ENCODE results near the gene CFAP45. TPM values are rescaled to one million over a fixed set of nuclear protein-coding genes. Genes with fewer than 3 reads are reported as not detected.
"Not testable (repeated sequence)": the region's sequence is repeated elsewhere in the genome, so short reads cannot be mapped to it uniquely, and the experiment has no call there.

Gene CFAP45
- total and polyA plus RNA-seq, 2 experiments from 2014 or later = 0.36 TPM; not detected in 1

- H2AFZ ChIP-seq = no peak overlapping the region
- no peaks in the 10 kb centered on the region for H3K36me3 ChIP-seq (ENCODE audit: insufficient read depth)
- H3K27me3 Mint-ChIP-seq (ENCODE audit: insufficient read depth, low read depth, poor library complexity) = peaks cover 13% of the 10 kb centered on the region
- no peaks in the 10 kb centered on the region for H3K9me2 ChIP-seq (ENCODE audit: insufficient read depth)
- no peaks in the 10 kb centered on the region for H3K27me3 ChIP-seq (ENCODE audit: insufficient read depth)
- ATAC-seq (no peak), DNase-seq (ENCODE audit: low spot score) (no peak)
- no peak overlapping the region for H3K27ac ChIP-seq (ENCODE audit: low read depth)
- TF ChIP-seq ZNF114 (CRISPR knock-in tag; IDR thresholded peaks at IDR 0.05) (no peak), ZNF331 (CRISPR knock-in tag; IDR thresholded peaks at IDR 0.05; ENCODE audit: low read depth) (no peak), EZH2phosphoT487 (IDR thresholded peaks at IDR 0.05; ENCODE audit: unreplicated experiment) (no peak), CTCF (conservative IDR thresholded peaks at IDR 0.05; ENCODE audit: low read depth in 2 of 2) (no peak)
- H3K9me3 Mint-ChIP-seq = peaks cover 7% of the 10 kb centered on the region; the same call in 2 of the 3 replicates
- H3K36me3 Mint-ChIP-seq (ENCODE audit: low read depth) = peaks cover 3% of the 10 kb centered on the region; the same call in 1 of the 3 replicates
- no peak overlapping the region for H3K4me3 ChIP-seq
- H3K4me2 ChIP-seq = no peak overlapping the region
- no peak overlapping the region for H3K27ac Mint-ChIP-seq
- H4K20me1 ChIP-seq (replicated peaks; ENCODE audit: insufficient read depth) = no peaks in the 10 kb centered on the region
- peaks cover 19% of the 10 kb centered on the region for H3K4me1 Mint-ChIP-seq
- H3F3A ChIP-seq (replicated peaks; ENCODE audit: low read depth) = no peaks in the 10 kb centered on the region
- no peaks in the 10 kb centered on the region for H3K79me2 ChIP-seq (replicated peaks; ENCODE audit: insufficient read depth)
- H3K4me3 Mint-ChIP-seq = no peak overlapping the region
- H3K4me1 ChIP-seq (ENCODE audit: insufficient read depth) = peaks cover 23% of the 10 kb centered on the region
These were observed 7.0 kb upstream of the CFAP45 start for GRCh38 chr1:159906960-159907359.

GRCh38 chr1:159904036-159904435 lies 4.1 kb upstream of the CFAP45 start:
- not testable (repeated sequence) for H3F3A ChIP-seq (replicated peaks; ENCODE audit: low read depth); H3K9me3 Mint-ChIP-seq; H3K27ac Mint-ChIP-seq; H2AFZ ChIP-seq; ATAC-seq; H3K79me2 ChIP-seq (replicated peaks; ENCODE audit: insufficient read depth); DNase-seq (ENCODE audit: low spot score); H3K9me2 ChIP-seq (ENCODE audit: insufficient read depth); H3K4me3 ChIP-seq; H4K20me1 ChIP-seq (replicated peaks; ENCODE audit: insufficient read depth); H3K36me3 ChIP-seq (ENCODE audit: insufficient read depth); H3K4me2 ChIP-seq; H3K36me3 Mint-ChIP-seq (ENCODE audit: low read depth); H3K4me3 Mint-ChIP-seq; H3K27ac ChIP-seq (ENCODE audit: low read depth)
- Mint-ChIP-seq H3K27me3 (ENCODE audit: insufficient read depth, low read depth, poor library complexity) (peaks cover 22% of the 10 kb centered on the region), H3K4me1 (peaks cover 15% of the 10 kb centered on the region)
- Histone ChIP-seq H3K27me3 (ENCODE audit: insufficient read depth) (peaks cover 17% of the 10 kb centered on the region), H3K4me1 (ENCODE audit: insufficient read depth) (peaks cover 17% of the 10 kb centered on the region)

- H3K9me2 ChIP-seq (ENCODE audit: insufficient read depth) = no peaks in the 10 kb centered on the region
- no peak overlapping the region for H3K27ac ChIP-seq (ENCODE audit: low read depth)
- Mint-ChIP-seq H3K27ac (no peak overlapping the region), H3K4me3 (no peak overlapping the region), H3K4me1 (peaks cover 15% of the 10 kb centered on the region), H3K9me3 (peaks cover 9% of the 10 kb centered on the region; the same call in 2 of the 3 replicates), H3K27me3 (ENCODE audit: insufficient read depth, low read depth, poor library complexity) (peaks cover 22% of the 10 kb centered on the region), H3K36me3 (ENCODE audit: low read depth) (peaks cover 3% of the 10 kb centered on the region; the same call in 1 of the 3 replicates)
- no peak overlapping the region for H2AFZ ChIP-seq
- peaks cover 12% of the 10 kb centered on the region for H3K4me1 ChIP-seq (ENCODE audit: insufficient read depth)
- H3F3A ChIP-seq (replicated peaks; ENCODE audit: low read depth) = no peaks in the 10 kb centered on the region
- no peaks in the 10 kb centered on the region for H3K36me3 ChIP-seq (ENCODE audit: insufficient read depth)
- H4K20me1 ChIP-seq (replicated peaks; ENCODE audit: insufficient read depth) = no peaks in the 10 kb centered on the region
- H3K27me3 ChIP-seq (ENCODE audit: insufficient read depth) = peaks cover 17% of the 10 kb centered on the region
- H3K4me3 ChIP-seq = no peak overlapping the region
- DNase-seq (ENCODE audit: low spot score) (no peak), ATAC-seq (no peak)
- no peaks in the 10 kb centered on the region for H3K79me2 ChIP-seq (replicated peaks; ENCODE audit: insufficient read depth)
- H3K4me2 ChIP-seq = no peak overlapping the region
- TF ChIP-seq ETS1 (IDR thresholded peaks at IDR 0.05) (no peak), POLR2AphosphoS5 (IDR thresholded peaks at IDR 0.05; ENCODE audit: low read depth) (no peak), REST (IDR thresholded peaks at IDR 0.05; ENCODE audit: unreplicated experiment) (no peak), NANOG (IDR thresholded peaks at IDR 0.05; ENCODE audit: borderline replicate concordance) (no peak), ZNF331 (CRISPR knock-in tag; IDR thresholded peaks at IDR 0.05; ENCODE audit: low read depth) (no peak), CREB1 (CRISPR knock-in tag; IDR thresholded peaks at IDR 0.05; ENCODE audit: low read depth) (no peak), ZNF114 (CRISPR knock-in tag; IDR thresholded peaks at IDR 0.05) (no peak)
These were observed 2.6 kb upstream of the CFAP45 start for GRCh38 chr1:159902541-159902940.

All from GM23338 (cell line).